HepG2 (cell line): ENCODE results near the gene CMIP. TPM values are rescaled to one million over a fixed set of nuclear protein-coding genes. Genes with fewer than 3 reads are reported as not detected.

Experiments
- HES4 ChIP-seq: sonication (generic); formaldehyde crosslinking; IDR thresholded peaks from 2 replicates; pipeline ENCODE4 v1.9.0; 2021; ENCODE audit warnings: mild to moderate bottlenecking, missing genetic modification reagents, borderline replicate concordance
- HNRNPL ChIP-seq: fragments of 200-400 bp; formaldehyde crosslinking; IDR thresholded peaks from 2 replicates; pipeline ENCODE4 v1.6.1; 2017; ENCODE audit warnings: mild to moderate bottlenecking, low read depth, low read length
- IRF2 ChIP-seq: IDR thresholded peaks from 2 replicates; pipeline ENCODE4 v1.6.1; 2018; ENCODE audit warnings: missing genetic modification reagents, missing compliant biosample characterization
- MTA1 ChIP-seq: sonication (generic); formaldehyde crosslinking; IDR thresholded peaks from 2 replicates; pipeline ENCODE4 v1.4.0; 2020; ENCODE audit warnings: missing genetic modification reagents, mild to moderate bottlenecking, borderline replicate concordance
- MTF1 ChIP-seq: sonication (generic); formaldehyde crosslinking; IDR thresholded peaks from 2 replicates; pipeline ENCODE4 v1.5.0; 2020; ENCODE audit warnings: missing genetic modification reagents
- RCOR2 ChIP-seq: IDR thresholded peaks from 2 replicates; pipeline ENCODE4 v1.6.1; 2016; ENCODE audit warnings: missing biosample characterization, missing genetic modification reagents
- SKIL ChIP-seq: sonication (generic); formaldehyde crosslinking; IDR thresholded peaks from 2 replicates; pipeline ENCODE4 v1.8.0; 2022; ENCODE audit warnings: missing genetic modification reagents, mild to moderate bottlenecking, moderate library complexity, borderline replicate concordance
- YY1 ChIP-seq: IDR thresholded peaks from 2 replicates; pipeline ENCODE4 v1.6.1; 2011; ENCODE audit warnings: low read length, low read depth, moderate library complexity, mild to moderate bottlenecking; ENCODE audit not compliant: insufficient read depth, insufficient replicate concordance
- ZBTB44 ChIP-seq: sonication (generic); formaldehyde crosslinking; IDR thresholded peaks from 2 replicates; pipeline ENCODE4 v1.4.0; 2020; ENCODE audit warnings: missing genetic modification reagents
- ZBTB7A ChIP-seq: sonication (generic); formaldehyde crosslinking; IDR thresholded peaks from 2 replicates; pipeline ENCODE4 v1.8.0; 2022; ENCODE audit warnings: mild to moderate bottlenecking, missing genetic modification reagents
- ZNF121 ChIP-seq: sonication (generic); formaldehyde crosslinking; IDR thresholded peaks from 2 replicates; pipeline ENCODE4 v1.5.0; 2020; ENCODE audit warnings: mild to moderate bottlenecking, missing genetic modification reagents
- ZNF275 ChIP-seq: sonication (generic); formaldehyde crosslinking; IDR thresholded peaks from 2 replicates; pipeline ENCODE4 v1.8.0; 2022; ENCODE audit warnings: missing genetic modification reagents, mild to moderate bottlenecking, inconsistent platforms, borderline replicate concordance
- ZNF281 ChIP-seq: sonication (generic); formaldehyde crosslinking; IDR thresholded peaks from 2 replicates; pipeline ENCODE4 v1.4.0; 2020; ENCODE audit warnings: missing genetic modification reagents, borderline replicate concordance
- ZNF430 ChIP-seq: sonication (generic); formaldehyde crosslinking; IDR thresholded peaks from 2 replicates; pipeline ENCODE4 v1.9.0; 2021; ENCODE audit warnings: mild to moderate bottlenecking, missing genetic modification reagents
- ZNF468 ChIP-seq: sonication (generic); formaldehyde crosslinking; IDR thresholded peaks from 2 replicates; pipeline ENCODE4 v1.8.0; 2022; ENCODE audit warnings: mild to moderate bottlenecking, moderate library complexity, missing genetic modification reagents
- ZNF644 ChIP-seq: IDR thresholded peaks from 2 replicates; pipeline ENCODE4 v1.6.1; 2016; ENCODE audit warnings: low read depth
- ZNF703 ChIP-seq: sonication (generic); formaldehyde crosslinking; IDR thresholded peaks from 2 replicates; pipeline ENCODE4 v1.5.1; 2020; ENCODE audit warnings: missing genetic modification reagents, mild to moderate bottlenecking, moderate library complexity, borderline replicate concordance
- polyA plus RNA-seq, 8 experiments: library from polyadenylated mRNA; depleted of rRNA in 3 of 8; stranded (reverse) in 7 of 8; unstranded in 1 of 8; fragments of >200 nt; fragmentation: Illumina TruSeq in 4 of 8; extraction: Trizol in 4 of 8; gene quantifications; 2 replicates each; pipeline versions ENCODE4 v1.2.1 to v1.2.3, GENCODE V29; 2011 to 2016; ENCODE audit warnings: low read depth in 4 of 8, missing spikeins in 1 of 8, mixed read lengths in 1 of 8; ENCODE audit not compliant: insufficient read depth in 1 of 8
- total RNA-seq, 5 experiments: library from RNA; depleted of rRNA; stranded (reverse); fragments of >200 nt; fragmentation: Illumina TruSeq; extraction: Trizol; gene quantifications; 2 replicates each; pipeline ENCODE4 v1.2.3, GENCODE V29; 2016; ENCODE audit warnings: low read depth in 1 of 5

Gene CMIP
- total and polyA plus RNA-seq, 2 of the 13 experiments (the other 11 are each of a cell fraction or from before 2014, with no cell fraction given): 10.9 to 18.1 TPM

GRCh38 chr16:81445966-81446906 is 1.6 kb downstream of the CMIP start (continued):
- peak; percentile 72 for TF ChIP-seq ZNF281 (CRISPR knock-in tag)
- TF ChIP-seq ZNF644 (CRISPR knock-in tag): no peak
- no peak for TF ChIP-seq MTF1 (CRISPR knock-in tag)
- peak; percentile 66; the same call in 1 of the 2 replicates for TF ChIP-seq ZNF121 (CRISPR knock-in tag)
- no peak for TF ChIP-seq RCOR2 (CRISPR knock-in tag)
- 0 out of 2 replicates have a peak, but pooled peaks have one; percentile 37 for TF ChIP-seq ZNF275 (CRISPR knock-in tag)
- TF ChIP-seq IRF2 (CRISPR knock-in tag): peak; percentile 15; the same call in 1 of the 2 replicates
- TF ChIP-seq YY1: peak; percentile 11
- TF ChIP-seq ZNF703 (CRISPR knock-in tag): no peak
- 0 out of 2 replicates have a peak, but pooled peaks have one; percentile 22 for TF ChIP-seq MTA1 (CRISPR knock-in tag)
- TF ChIP-seq ZNF468 (CRISPR knock-in tag): no peak
- peak; percentile 55; the same call in 1 of the 2 replicates for TF ChIP-seq ZBTB7A (CRISPR knock-in tag)
- TF ChIP-seq HNRNPL: 0 out of 2 replicates have a peak, but pooled peaks have one; percentile 57
- TF ChIP-seq HES4: 0 out of 2 replicates have a peak, but pooled peaks have one; percentile 66
- TF ChIP-seq ZBTB44: 0 out of 2 replicates have a peak, but pooled peaks have one; percentile 29
- TF ChIP-seq ZNF430 (CRISPR knock-in tag): 0 out of 2 replicates have a peak, but pooled peaks have one; percentile 12
- no peak for TF ChIP-seq SKIL (CRISPR knock-in tag)
